ENCODE results near the gene ARL5B. TPM values are rescaled to one million over a fixed set of nuclear protein-coding genes. Genes with fewer than 3 reads are reported as not detected.

The ARL5B gene
- total RNA-seq: 10 to 100 TPM in 1 of 10 donors, 1 to 10 TPM in 9; 4.8 to 10.9 (median 7.3) TPM
- polyA plus RNA-seq: 1 to 10 TPM; 2.0 to 3.9 TPM
- long read RNA-seq, donor 1, full-length matches to known transcripts: 6 of 6 reads
- long read RNA-seq, donor 1, partial matches to known transcripts: 0 of 6 reads
- long read RNA-seq, donor 1, other reads (novel, unspliced or antisense): 0 of 6 reads
- long read RNA-seq, donor 2, full-length matches to known transcripts: 8 of 9 reads
- long read RNA-seq, donor 2, partial matches to known transcripts: 0 of 9 reads
- long read RNA-seq, donor 2, other reads (novel, unspliced or antisense): 1 of 9 reads
- long read RNA-seq, donor 3, full-length matches to known transcripts: 10 of 14 reads
- long read RNA-seq, donor 3, partial matches to known transcripts: 1 of 14 reads
- long read RNA-seq, donor 3, other reads (novel, unspliced or antisense): 3 of 14 reads

GRCh38 chr10:18659125-18659818 is at the start of gene ARL5B:
Gene ARL5B (plus strand): TSS chr10:18659431. CDS start chr10:18659638, 207 bp downstream.
- H3K36me3 ChIP-seq: peaks cover 0 to 6% (median 0%) of the 10 kb centered on the region in 9 donors
- H3K9me3 ChIP-seq: no peaks in the 10 kb centered on the region
- DNase-seq (peak; percentile 98 to 99), ATAC-seq (peak; percentile 99 to 100 (median 99))
- H3K4me1 ChIP-seq: peaks cover 0 to 47% (median 32%) of the 10 kb centered on the region in 9 donors
- intact Hi-C loops (cut with DNase I): loop anchor here in 1 of 10 donors (1.0 kb wide), 1 partner anchor 8 kb away; the partner anchor contains the start of gene NSUN6
- H3K27ac ChIP-seq: peak within 1 kb of the TSS; percentile 90 to 99 (median 98)
- TF ChIP-seq CTCF (IDR thresholded peaks at IDR 0.05): peak in 1 of 9 donors; percentile 25
- H3K27me3 ChIP-seq: no peaks in the 10 kb centered on the region
- 0% methylated on average over 72 of the region's 72 CpGs for WGBS, 2 donors
- peak within 1 kb of the TSS; percentile 61 to 97 (median 92) for H3K4me3 ChIP-seq

- 73 to 87% methylated on average over 3 of the region's 3 CpGs for WGBS, 2 donors
- intact Hi-C loops (cut with DNase I): no loop called here
- Histone ChIP-seq H3K9me3 (no peaks in the 10 kb centered on the region), H3K36me3 (peaks cover 0 to 69% (median 9%) of the 10 kb centered on the region in 9 donors), H3K27ac (peak overlapping the region in 5 of 10 donors; percentile 9 to 65 (median 18)), H3K4me3 (no peak overlapping the region), H3K4me1 (peaks cover 0 to 24% (median 7%) of the 10 kb centered on the region in 9 donors), H3K27me3 (no peaks in the 10 kb centered on the region)
- ATAC-seq (peak in 6 of 8 donors; percentile 34 to 90 (median 68)), DNase-seq (no peak)
- no peak for TF ChIP-seq CTCF (IDR thresholded peaks at IDR 0.05)
Measured at GRCh38 chr10:18610517-18610916, 48.7 kb upstream of the ARL5B start.

- Histone ChIP-seq H3K27me3 (no peaks in the 10 kb centered on the region), H3K27ac (peak overlapping the region in 5 of 10 donors; percentile 9 to 65 (median 18)), H3K4me1 (peaks cover 0 to 24% (median 7%) of the 10 kb centered on the region in 9 donors), H3K36me3 (peaks cover 0 to 64% (median 9%) of the 10 kb centered on the region in 9 donors), H3K9me3 (no peaks in the 10 kb centered on the region), H3K4me3 (no peak overlapping the region)
- no peak for ATAC-seq
- intact Hi-C loops (cut with DNase I): no loop called here
- 97 to 98% methylated on average over 4 of the region's 4 CpGs for WGBS, 2 donors
- no peak for TF ChIP-seq CTCF (IDR thresholded peaks at IDR 0.05)
- DNase-seq: no peak
Measured at GRCh38 chr10:18611168-18611567, 48.1 kb upstream of the ARL5B start.

GRCh38 chr10:18615618-18616017 is 43.6 kb upstream of the ARL5B start:
- DNase-seq (no peak), ATAC-seq (no peak)
- intact Hi-C loops (cut with DNase I): no loop called here
- no peak overlapping the region for H3K4me3 ChIP-seq
- H3K27me3 ChIP-seq: no peaks in the 10 kb centered on the region
- no peak for TF ChIP-seq CTCF (IDR thresholded peaks at IDR 0.05)
- peaks cover 0 to 46% (median 9%) of the 10 kb centered on the region in 9 donors for H3K36me3 ChIP-seq
- WGBS, 2 donors: 93 to 95% methylated on average over 4 of the region's 4 CpGs
- H3K4me1 ChIP-seq: peaks cover 0 to 14% (median 0%) of the 10 kb centered on the region in 9 donors
- H3K9me3 ChIP-seq: no peaks in the 10 kb centered on the region
- no peak overlapping the region for H3K27ac ChIP-seq
